ENCODE data around the gene CNTF. TPM values are rescaled to one million over a fixed set of nuclear protein-coding genes. Genes with fewer than 3 reads are reported as not detected.

Gene CNTF
- total and polyA plus RNA-seq, 2 of the 4 experiments (the other 2 are of a cell fraction): 1.2 to 2.3 TPM

GRCh38 chr11:58659404-58659803, 36.9 kb downstream of the CNTF start:
- H3K18ac ChIP-seq (ENCODE audit: low read depth, low read length): no peak overlapping the region
- peaks cover 2% of the 10 kb centered on the region; the same call in 1 of the 2 replicates for H3K4me1 ChIP-seq (ENCODE audit: control insufficient read depth, insufficient read depth, low read length)
- no peak overlapping the region for H2BK20ac ChIP-seq (ENCODE audit: low read depth, low read length)
- no peak overlapping the region for H3K27ac ChIP-seq (ENCODE audit: insufficient read depth, low read length)
- no peaks in the 10 kb centered on the region for H3K79me1 ChIP-seq (ENCODE audit: low read depth in 1 of 2, low read length in 2 of 2)
- no peaks in the 10 kb centered on the region for H3K9me3 ChIP-seq (ENCODE audit: control insufficient read depth, insufficient read depth, low read length)
- no peak overlapping the region for H3K4ac ChIP-seq (ENCODE audit: low read depth, low read length)
- intact Hi-C loops (cut with micrococcal nuclease): no loop called here
- dilution Hi-C loops (cut with HindIII; ENCODE audit: low sequenced_read_pairs, unreplicated experiment): no loop called here
- H4K91ac ChIP-seq (ENCODE audit: insufficient read depth, low read depth, low read length): no peak overlapping the region
- DNase-seq (no peak), ATAC-seq (ENCODE audit: low read depth) (no peak)
- H4K8ac ChIP-seq (ENCODE audit: low read depth in 2 of 2, low read length in 2 of 2): no peak overlapping the region
- no peak overlapping the region for H2BK15ac ChIP-seq (ENCODE audit: low read depth, low read length)
- H3K9ac ChIP-seq (ENCODE audit: low read depth, low read length): no peak overlapping the region
- no peaks in the 10 kb centered on the region for H3K36me3 ChIP-seq (ENCODE audit: control insufficient read depth, insufficient read depth, low read length)
- in situ Hi-C loops (cut with MboI; ENCODE audit: low sequenced_read_pairs): no loop called here
- no peak overlapping the region for H2BK120ac ChIP-seq (ENCODE audit: low read depth, low read length)
- H4K20me1 ChIP-seq (ENCODE audit: insufficient read depth, low read length): no peaks in the 10 kb centered on the region
- H3K27me3 ChIP-seq (ENCODE audit: control insufficient read depth, insufficient read depth, low read length): peaks cover 1% of the 10 kb centered on the region; the same call in 1 of the 2 replicates
- H3K23ac ChIP-seq (ENCODE audit: low read depth, low read length): no peak overlapping the region
- H2AK5ac ChIP-seq (ENCODE audit: low read depth, low read length): no peak overlapping the region
- POLR2A ChIA-PET (ENCODE audit: unreplicated experiment): no interaction called here
- no peak overlapping the region for H3K4me3 ChIP-seq (ENCODE audit: insufficient read depth, low read depth, low read length)
- CTCF ChIA-PET: no interaction called here
- no peak overlapping the region for H2AK9ac ChIP-seq (replicated peaks; ENCODE audit: low read depth, low read length, poor library complexity)
- no peak overlapping the region for H4K5ac ChIP-seq (ENCODE audit: low read depth, low read length)
- H2BK5ac ChIP-seq (ENCODE audit: low read depth, low read length, poor library complexity, severe bottlenecking): no peak overlapping the region
- no peak overlapping the region for H3K14ac ChIP-seq (replicated peaks; ENCODE audit: low read depth, low read length)
- BruUV-seq (replicated peaks): no TSS peak
- H2AFZ ChIP-seq (replicated peaks; ENCODE audit: low read length, poor library complexity): no peak overlapping the region
- H3K4me2 ChIP-seq (ENCODE audit: low read depth, low read length): no peak overlapping the region
- 71% methylated on average over 1 of the region's 2 CpGs; no CpG with 5 or more reads in 1 of the 2 experiments for WGBS, 2 experiments (ENCODE audit: extremely low coverage in 2 of 2, insufficient read length in 1 of 2)
- TF ChIP-seq CHD1 (IDR thresholded peaks at IDR 0.05; ENCODE audit: low read depth, low read length): no peak
- no peak for TF ChIP-seq CTCF (conservative IDR thresholded peaks at IDR 0.05; ENCODE audit: low read depth, low read length)
- no peak for TF ChIP-seq BHLHE40 (IDR thresholded peaks at IDR 0.05; ENCODE audit: low read depth, low read length)
- no peak for TF ChIP-seq NFE2L2 (IDR thresholded peaks at IDR 0.05; ENCODE audit: low read depth, low read length)
- no peak for TF ChIP-seq MXI1 (IDR thresholded peaks at IDR 0.05; ENCODE audit: borderline replicate concordance, low read depth, low read length)
- no peak for TF ChIP-seq RAD21 (IDR thresholded peaks at IDR 0.05; ENCODE audit: low read length)
- no peak for TF ChIP-seq POLR2A (IDR thresholded peaks at IDR 0.05; ENCODE audit: low read depth, low read length)
- no peak for TF ChIP-seq RFX5 (IDR thresholded peaks at IDR 0.05; ENCODE audit: low read depth, low read length)
- TF ChIP-seq ELK1 (IDR thresholded peaks at IDR 0.05; ENCODE audit: borderline replicate concordance, low read depth, low read length): no peak
- no peak for TF ChIP-seq FOS (IDR thresholded peaks at IDR 0.05; ENCODE audit: low read depth, low read length)
- no peak for TF ChIP-seq CEBPB (IDR thresholded peaks at IDR 0.05; ENCODE audit: low read depth, low read length)
- TF ChIP-seq SMC3 (IDR thresholded peaks at IDR 0.05; ENCODE audit: low read depth, low read length): no peak
- no peak overlapping the region for H3K56ac ChIP-seq (ENCODE audit: extremely low read depth, insufficient read depth, low read length)
- no peaks in the 10 kb centered on the region for H3K9me1 ChIP-seq (ENCODE audit: insufficient read depth, low read length)
